ENCODE data around the gene AHDC1.
A peak's percentile ranks its signal among the peaks of the same experiment; 100 is the strongest.

The AHDC1 gene

DNA sequence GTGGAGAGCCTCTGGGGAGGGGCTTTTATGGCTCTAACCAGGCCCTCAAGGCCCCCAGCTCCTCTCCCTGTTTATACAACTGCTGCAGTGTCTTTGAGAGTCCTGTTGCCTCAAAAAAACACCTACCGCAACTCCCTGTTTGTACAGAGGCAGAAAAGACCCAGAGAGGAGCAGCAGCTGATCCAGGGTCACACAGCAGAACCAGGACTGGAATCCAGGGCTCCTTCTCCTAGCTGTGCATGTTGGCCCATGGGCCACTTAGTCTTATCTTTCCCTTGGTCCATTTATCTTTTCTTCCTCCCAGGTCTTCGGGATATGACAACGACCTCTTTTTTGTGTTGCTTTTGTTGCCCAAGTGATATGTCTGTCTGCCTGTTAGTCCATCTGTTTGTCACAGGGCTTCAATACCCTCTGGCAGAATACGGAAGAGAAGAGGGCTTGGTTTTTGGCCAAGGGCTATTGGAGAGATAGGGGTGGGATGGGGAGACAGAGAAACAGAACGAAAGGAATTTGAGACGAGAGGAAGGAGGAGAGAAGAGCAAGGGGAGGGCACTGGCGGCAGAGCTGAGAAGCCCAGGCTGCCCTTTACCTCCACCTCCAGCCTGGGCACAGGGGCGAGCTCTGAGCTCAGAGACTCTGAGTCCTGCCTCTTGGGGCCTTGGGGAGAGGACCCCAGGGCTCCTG lies 80.5 kb downstream of the AHDC1 start:
- Histone ChIP-seq H3K36me3 (ENCODE audit: control insufficient read depth, insufficient read depth, low read length) (no peaks in the 10 kb centered on the region), H3K4me1 (ENCODE audit: control insufficient read depth, insufficient read depth, low read length, poor library complexity, severe bottlenecking) (peaks cover 80% of the 10 kb centered on the region), H3K27ac (ENCODE audit: low read depth, low read length, severe bottlenecking) (peak overlapping the region; percentile 54), H3K4me3 (ENCODE audit: extremely low read depth, insufficient read depth, low read length, poor library complexity, severe bottlenecking) (no peak overlapping the region), H3K9me3 (ENCODE audit: control insufficient read depth, low read length) (no peaks in the 10 kb centered on the region)
- 57 to 73% methylated on average over 4 of the region's 8 CpGs for WGBS, 2 experiments (ENCODE audit: insufficient coverage in 2 of 2)

DNA sequence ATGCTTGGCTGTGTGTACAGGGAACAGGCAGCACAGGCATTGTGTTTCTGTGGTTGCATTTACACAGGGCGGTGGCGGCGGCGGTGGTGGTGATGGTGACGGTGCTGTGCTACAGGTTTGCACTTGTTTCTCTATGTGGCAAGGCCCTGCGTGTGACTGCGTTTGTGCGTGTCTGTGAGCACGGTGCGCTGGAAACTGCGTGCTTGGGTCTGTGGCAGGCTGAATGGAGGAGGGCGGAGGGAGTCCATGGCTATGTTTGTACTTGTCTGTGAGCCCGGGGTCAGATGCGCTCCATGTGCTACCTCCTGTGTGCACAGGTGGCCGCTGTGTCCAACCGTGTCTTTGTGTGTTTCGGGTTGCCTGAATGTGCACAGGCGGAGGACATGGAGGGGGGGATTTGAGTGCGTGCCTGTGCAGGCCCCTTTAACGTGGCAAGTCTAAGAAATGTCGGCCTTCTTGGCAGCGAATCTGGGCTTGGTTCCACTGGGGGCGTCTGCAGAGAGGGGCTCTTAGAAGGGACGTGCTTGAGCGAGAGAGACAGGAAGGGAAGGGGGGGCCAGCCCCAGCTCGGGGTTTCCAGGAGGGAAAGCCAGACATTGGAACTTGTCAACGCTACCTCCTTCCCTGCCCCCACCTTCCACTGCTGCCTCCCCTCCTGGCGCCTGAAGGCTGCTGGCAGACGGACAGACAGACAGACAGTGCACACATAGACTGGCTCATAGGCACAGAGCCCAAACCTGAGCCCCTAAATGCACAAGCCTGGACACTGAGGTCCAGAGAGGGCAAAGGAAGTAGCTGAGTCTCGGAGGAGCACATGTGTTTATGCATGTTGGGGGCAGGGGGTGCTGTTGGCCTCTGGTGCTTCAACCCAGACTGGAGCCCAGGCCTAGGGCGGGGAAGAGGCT lies 81.3 kb downstream of the AHDC1 start:
- peaks cover 82% of the 10 kb centered on the region for H3K4me1 ChIP-seq (ENCODE audit: control insufficient read depth, insufficient read depth, low read length, poor library complexity, severe bottlenecking)
- WGBS, 2 experiments (ENCODE audit: insufficient coverage in 2 of 2): 73 to 77% methylated on average over 28 of the region's 31 CpGs
- H3K27ac ChIP-seq (ENCODE audit: low read depth, low read length, severe bottlenecking): peak overlapping the region; percentile 54

DNA sequence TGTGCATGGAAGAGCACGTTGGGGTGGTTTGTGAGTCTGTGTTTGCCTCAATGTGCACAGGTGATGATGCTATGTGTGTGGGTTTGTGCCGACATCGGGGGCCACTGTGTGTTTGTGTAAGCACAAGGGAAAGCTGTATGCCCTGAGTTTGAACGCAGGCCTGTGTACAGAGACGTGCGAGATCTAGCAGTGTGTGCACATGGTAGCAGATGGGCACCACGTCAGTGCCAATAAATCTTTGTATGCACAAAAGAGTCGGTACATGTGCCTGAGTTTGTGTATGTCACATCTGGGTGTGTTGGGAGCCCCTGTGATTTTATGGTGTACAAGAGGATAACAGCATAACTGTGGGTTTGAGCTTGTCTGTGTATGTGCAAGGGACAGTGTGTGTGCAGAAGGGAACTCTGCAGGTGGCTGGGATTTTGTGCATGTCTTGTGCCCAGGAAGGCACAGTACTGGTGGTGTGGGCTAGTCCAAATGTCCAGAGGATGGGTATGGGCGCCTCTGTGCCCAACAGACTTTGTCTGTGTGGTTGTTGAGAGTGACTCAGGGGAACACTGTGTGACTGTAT lies 82.0 kb downstream of the AHDC1 start:
- peaks cover 80% of the 10 kb centered on the region for H3K4me1 ChIP-seq (ENCODE audit: control insufficient read depth, insufficient read depth, low read length, poor library complexity, severe bottlenecking)
- no peak overlapping the region for H3K4me3 ChIP-seq (ENCODE audit: extremely low read depth, insufficient read depth, low read length, poor library complexity, severe bottlenecking)
- no peaks in the 10 kb centered on the region for H3K36me3 ChIP-seq (ENCODE audit: control insufficient read depth, insufficient read depth, low read length)
- WGBS, 2 experiments (ENCODE audit: insufficient coverage in 2 of 2): 95 to 99% methylated on average over 9 of the region's 9 CpGs
- H3K27ac ChIP-seq (ENCODE audit: low read depth, low read length, severe bottlenecking): peak overlapping the region; percentile 29
- no peaks in the 10 kb centered on the region for H3K9me3 ChIP-seq (ENCODE audit: control insufficient read depth, low read length)

More for the DNA sequence above, 81.3 kb downstream of the AHDC1 start:
- H3K36me3 ChIP-seq (ENCODE audit: control insufficient read depth, insufficient read depth, low read length): no peaks in the 10 kb centered on the region
- H3K4me3 ChIP-seq (ENCODE audit: extremely low read depth, insufficient read depth, low read length, poor library complexity, severe bottlenecking): no peak overlapping the region
- H3K9me3 ChIP-seq (ENCODE audit: control insufficient read depth, low read length): no peaks in the 10 kb centered on the region

DNA sequence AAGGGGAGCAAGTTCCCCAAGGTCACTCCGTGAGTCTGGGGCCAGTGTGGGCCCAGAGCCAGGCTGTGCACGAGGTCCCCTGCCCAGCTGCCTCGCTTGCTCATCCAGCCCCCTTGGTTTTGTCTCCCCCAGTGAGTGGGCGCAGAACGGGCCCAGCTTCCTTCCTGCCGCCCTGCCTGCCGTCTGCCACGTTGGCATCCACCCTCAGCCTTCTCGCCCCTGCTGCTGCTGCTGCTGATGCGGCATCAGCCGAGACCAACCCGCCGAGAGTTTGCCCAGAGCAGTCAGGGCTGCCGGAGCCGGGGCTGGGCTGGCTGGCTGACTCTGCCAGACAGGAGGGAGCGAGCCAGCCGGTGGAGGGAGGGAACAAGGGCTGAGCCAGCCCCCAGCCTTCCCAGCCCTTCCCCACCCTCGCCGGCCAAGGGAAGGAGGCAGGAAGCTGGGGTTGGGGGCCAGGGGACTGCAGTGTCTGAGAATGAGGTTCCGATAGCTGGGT lies 82.6 kb downstream of the AHDC1 start:
- Histone ChIP-seq H3K27ac (ENCODE audit: low read depth, low read length, severe bottlenecking) (peak overlapping the region; percentile 29), H3K4me3 (ENCODE audit: extremely low read depth, insufficient read depth, low read length, poor library complexity, severe bottlenecking) (no peak overlapping the region), H3K9me3 (ENCODE audit: control insufficient read depth, low read length) (no peaks in the 10 kb centered on the region), H3K4me1 (ENCODE audit: control insufficient read depth, insufficient read depth, low read length, poor library complexity, severe bottlenecking) (peaks cover 74% of the 10 kb centered on the region), H3K36me3 (ENCODE audit: control insufficient read depth, insufficient read depth, low read length) (no peaks in the 10 kb centered on the region)
- 87 to 93% methylated on average over 10 to 18 of the region's 20 CpGs for WGBS, 2 experiments (ENCODE audit: insufficient coverage in 2 of 2)

DNA sequence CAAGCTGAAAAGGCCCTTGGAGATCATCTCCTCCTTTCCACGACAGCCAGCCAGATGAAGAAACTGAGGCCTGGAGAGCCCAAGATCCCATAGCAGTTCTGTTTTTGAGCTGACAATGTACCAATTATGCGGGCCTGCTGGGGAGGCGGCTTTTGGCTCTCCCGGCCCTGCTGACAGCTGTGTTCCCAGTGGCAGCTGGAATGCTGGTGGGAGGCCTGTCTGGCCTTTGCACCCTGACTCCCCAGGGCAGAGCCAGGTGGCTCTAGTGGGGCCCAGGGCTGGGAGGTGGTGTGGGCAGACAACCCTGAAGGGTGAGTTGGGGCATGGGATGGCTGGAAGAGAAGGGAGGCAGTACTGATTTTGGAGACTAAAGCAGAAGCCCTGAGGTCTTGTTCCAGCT lies 83.3 kb downstream of the AHDC1 start:
- H3K36me3 ChIP-seq (ENCODE audit: control insufficient read depth, insufficient read depth, low read length): no peaks in the 10 kb centered on the region
- H3K9me3 ChIP-seq (ENCODE audit: control insufficient read depth, low read length): no peaks in the 10 kb centered on the region
- 70 to 72% methylated on average over 4 of the region's 4 CpGs for WGBS, 2 experiments (ENCODE audit: insufficient coverage in 2 of 2)
- no peak overlapping the region for H3K27ac ChIP-seq (ENCODE audit: low read depth, low read length, severe bottlenecking)
- no peak overlapping the region for H3K4me3 ChIP-seq (ENCODE audit: extremely low read depth, insufficient read depth, low read length, poor library complexity, severe bottlenecking)
- peaks cover 70% of the 10 kb centered on the region for H3K4me1 ChIP-seq (ENCODE audit: control insufficient read depth, insufficient read depth, low read length, poor library complexity, severe bottlenecking)

DNA sequence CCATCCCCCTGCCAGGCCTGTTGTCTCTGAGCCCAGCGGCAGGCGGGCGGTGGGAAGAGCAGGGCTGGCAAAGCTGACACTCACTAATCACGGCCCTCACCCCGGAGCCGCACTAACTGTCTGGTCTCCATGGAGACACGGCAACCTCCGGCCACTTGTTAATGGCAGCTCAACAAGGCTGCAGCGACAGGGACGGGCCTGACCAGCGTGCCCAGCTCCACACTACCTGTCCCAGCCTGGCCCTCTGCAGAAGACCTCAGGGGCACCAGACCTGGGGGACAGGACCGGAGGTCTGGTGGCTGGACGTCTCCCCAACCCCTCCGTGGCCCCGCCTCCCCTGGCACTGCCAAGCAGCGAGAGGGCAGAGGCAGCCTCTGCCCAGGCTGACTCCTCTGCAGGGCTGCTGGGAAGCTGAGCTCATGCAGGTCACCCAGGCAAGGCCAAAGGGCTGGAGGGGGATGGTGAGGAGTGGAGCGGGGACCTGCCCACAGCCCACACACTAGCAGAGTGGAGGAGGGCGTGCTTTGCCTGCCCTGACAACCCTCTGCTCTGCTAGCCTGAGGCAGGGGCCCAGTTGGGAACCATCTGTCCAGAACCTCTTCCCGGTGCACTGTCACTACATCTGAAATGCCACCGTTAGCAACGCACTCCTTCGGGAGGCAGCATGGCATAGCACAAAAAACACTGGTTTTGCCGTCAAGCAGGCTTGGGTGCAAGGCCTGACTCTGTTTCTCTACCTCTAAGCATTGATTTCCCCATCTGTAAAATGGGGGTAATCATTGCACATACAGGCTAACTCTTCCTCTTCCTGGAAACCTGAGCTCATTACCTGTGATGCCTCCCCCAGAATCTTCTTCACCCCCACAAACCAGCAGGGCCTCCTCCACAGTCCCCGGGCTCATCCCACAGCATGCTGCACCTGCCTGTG lies 84.3 kb downstream of the AHDC1 start:
- Histone ChIP-seq H3K9me3 (ENCODE audit: control insufficient read depth, low read length) (no peaks in the 10 kb centered on the region), H3K4me3 (ENCODE audit: extremely low read depth, insufficient read depth, low read length, poor library complexity, severe bottlenecking) (no peak overlapping the region), H3K36me3 (ENCODE audit: control insufficient read depth, insufficient read depth, low read length) (no peaks in the 10 kb centered on the region), H3K27ac (ENCODE audit: low read depth, low read length, severe bottlenecking) (peak overlapping the region; percentile 47), H3K4me1 (ENCODE audit: control insufficient read depth, insufficient read depth, low read length, poor library complexity, severe bottlenecking) (peaks cover 60% of the 10 kb centered on the region)
- 48 to 54% methylated on average over 16 to 21 of the region's 24 CpGs for WGBS, 2 experiments (ENCODE audit: insufficient coverage in 2 of 2)

DNA sequence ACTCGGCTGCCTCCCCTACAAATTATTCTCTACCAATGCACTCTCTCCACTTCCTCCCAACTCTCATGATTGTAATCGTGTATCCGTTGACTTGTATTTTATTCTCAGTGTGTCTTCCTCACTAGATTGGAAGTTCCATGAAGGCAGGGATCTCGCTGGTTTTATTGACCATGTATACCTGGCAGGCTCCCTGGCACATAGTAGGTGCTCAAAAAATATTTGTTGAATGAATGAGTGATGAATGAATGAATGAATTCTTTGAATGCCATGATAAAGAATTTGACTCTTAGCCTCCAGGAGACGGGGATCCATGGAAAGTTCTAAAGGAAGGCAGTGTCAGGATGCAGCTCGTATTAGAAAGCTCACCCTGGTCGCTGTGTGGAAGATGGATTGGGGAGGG lies 85.1 kb downstream of the AHDC1 start:
- H3K4me3 ChIP-seq (ENCODE audit: extremely low read depth, insufficient read depth, low read length, poor library complexity, severe bottlenecking): no peak overlapping the region
- H3K27ac ChIP-seq (ENCODE audit: low read depth, low read length, severe bottlenecking): peak overlapping the region; percentile 47
- 83 to 88% methylated on average over 7 of the region's 7 CpGs for WGBS, 2 experiments (ENCODE audit: insufficient coverage in 2 of 2)
- H3K9me3 ChIP-seq (ENCODE audit: control insufficient read depth, low read length): no peaks in the 10 kb centered on the region
- peaks cover 53% of the 10 kb centered on the region for H3K4me1 ChIP-seq (ENCODE audit: control insufficient read depth, insufficient read depth, low read length, poor library complexity, severe bottlenecking)
- H3K36me3 ChIP-seq (ENCODE audit: control insufficient read depth, insufficient read depth, low read length): no peaks in the 10 kb centered on the region

DNA sequence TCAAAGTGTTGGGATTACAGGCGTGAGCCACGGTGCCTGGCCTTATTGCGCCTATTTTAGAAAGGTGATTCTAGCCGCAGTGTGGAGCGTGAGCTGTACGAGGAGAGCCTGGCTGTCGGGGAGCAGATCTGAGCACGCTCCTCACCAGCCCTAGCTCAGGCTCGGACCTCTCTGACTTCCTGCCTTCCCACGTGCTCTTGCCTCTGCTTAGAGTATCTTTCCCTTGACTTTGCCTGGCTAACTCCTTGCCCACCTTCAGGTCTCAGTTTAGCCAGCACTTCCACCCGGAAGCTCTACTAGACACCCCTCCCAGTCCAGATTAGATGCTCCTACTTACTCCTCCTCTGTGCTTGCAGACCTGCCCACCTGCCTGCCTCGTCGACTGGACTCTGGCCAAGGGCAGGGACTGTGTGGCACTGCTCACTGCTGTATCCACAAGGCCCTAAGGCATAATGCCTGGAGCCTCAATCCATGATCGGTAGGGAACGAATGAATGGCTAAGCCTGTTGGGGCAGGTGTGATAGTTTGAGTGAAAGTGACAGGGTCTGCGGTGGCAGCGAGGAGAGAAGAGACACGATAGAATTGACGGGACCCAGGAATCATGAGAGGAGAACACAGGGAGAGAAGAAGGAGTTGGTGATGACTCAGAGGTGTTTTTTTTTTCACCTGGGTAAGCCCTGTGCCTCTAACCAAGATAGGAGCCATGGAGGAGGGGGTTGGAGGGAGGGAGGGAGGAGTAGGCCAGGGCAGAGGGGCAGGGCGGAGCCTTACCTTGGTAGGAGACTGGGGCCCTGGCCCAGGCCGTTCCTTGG lies 85.8 kb downstream of the AHDC1 start:
- WGBS, 2 experiments (ENCODE audit: insufficient coverage in 2 of 2): 82 to 83% methylated on average over 20 to 21 of the region's 21 CpGs
- Histone ChIP-seq H3K36me3 (ENCODE audit: control insufficient read depth, insufficient read depth, low read length) (no peaks in the 10 kb centered on the region), H3K4me1 (ENCODE audit: control insufficient read depth, insufficient read depth, low read length, poor library complexity, severe bottlenecking) (peaks cover 46% of the 10 kb centered on the region), H3K27ac (ENCODE audit: low read depth, low read length, severe bottlenecking) (no peak overlapping the region), H3K4me3 (ENCODE audit: extremely low read depth, insufficient read depth, low read length, poor library complexity, severe bottlenecking) (no peak overlapping the region), H3K9me3 (ENCODE audit: control insufficient read depth, low read length) (no peaks in the 10 kb centered on the region)

DNA sequence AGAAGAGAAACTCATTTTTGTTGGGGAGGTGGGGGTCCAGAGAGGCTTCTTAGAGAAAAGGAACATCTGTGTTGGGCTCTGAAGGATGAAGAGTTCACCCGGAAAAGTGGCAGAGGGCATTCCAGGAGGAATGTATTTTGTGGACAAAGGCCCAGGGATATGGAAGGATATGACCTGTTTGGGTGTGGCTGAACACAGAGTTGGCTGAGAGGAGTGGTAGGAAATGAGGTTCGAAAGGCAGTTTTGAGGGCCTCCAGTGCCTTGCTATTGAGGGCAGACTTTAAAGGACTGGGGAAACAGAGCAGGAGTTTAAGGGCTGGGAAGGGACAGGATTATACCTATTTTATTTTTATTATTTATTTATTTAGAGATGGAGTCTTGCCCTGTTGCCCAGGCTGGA lies 86.6 kb downstream of the AHDC1 start:
- H3K4me3 ChIP-seq (ENCODE audit: extremely low read depth, insufficient read depth, low read length, poor library complexity, severe bottlenecking): no peak overlapping the region
- peaks cover 38% of the 10 kb centered on the region for H3K4me1 ChIP-seq (ENCODE audit: control insufficient read depth, insufficient read depth, low read length, poor library complexity, severe bottlenecking)
- H3K27ac ChIP-seq (ENCODE audit: low read depth, low read length, severe bottlenecking): no peak overlapping the region
- no peaks in the 10 kb centered on the region for H3K36me3 ChIP-seq (ENCODE audit: control insufficient read depth, insufficient read depth, low read length)
- no peaks in the 10 kb centered on the region for H3K9me3 ChIP-seq (ENCODE audit: control insufficient read depth, low read length)
- WGBS, 2 experiments (ENCODE audit: insufficient coverage in 2 of 2): 100% methylated on average over 2 of the region's 2 CpGs
